Hematopoietic multipotent progenitor cell treated with erythropoietin and hydrocortisone succinate and interleukin-3 and kit ligand, for 15 days (in vitro differentiated cells): Measurements from ENCODE around the gene PLOD3.
A peak's percentile ranks its signal among the peaks of the same experiment; 100 is the strongest.
"Not testable (repeated sequence)": the region's sequence is repeated elsewhere in the genome, so short reads cannot be mapped to it uniquely, and the experiment has no call there.

ENCODE experiments used
- DNase-seq: peaks from one replicate; pipeline ENCODE4 v3.0.0-alpha.2; 2015; ENCODE audit warnings: low spot score

Gene PLOD3, protein sequence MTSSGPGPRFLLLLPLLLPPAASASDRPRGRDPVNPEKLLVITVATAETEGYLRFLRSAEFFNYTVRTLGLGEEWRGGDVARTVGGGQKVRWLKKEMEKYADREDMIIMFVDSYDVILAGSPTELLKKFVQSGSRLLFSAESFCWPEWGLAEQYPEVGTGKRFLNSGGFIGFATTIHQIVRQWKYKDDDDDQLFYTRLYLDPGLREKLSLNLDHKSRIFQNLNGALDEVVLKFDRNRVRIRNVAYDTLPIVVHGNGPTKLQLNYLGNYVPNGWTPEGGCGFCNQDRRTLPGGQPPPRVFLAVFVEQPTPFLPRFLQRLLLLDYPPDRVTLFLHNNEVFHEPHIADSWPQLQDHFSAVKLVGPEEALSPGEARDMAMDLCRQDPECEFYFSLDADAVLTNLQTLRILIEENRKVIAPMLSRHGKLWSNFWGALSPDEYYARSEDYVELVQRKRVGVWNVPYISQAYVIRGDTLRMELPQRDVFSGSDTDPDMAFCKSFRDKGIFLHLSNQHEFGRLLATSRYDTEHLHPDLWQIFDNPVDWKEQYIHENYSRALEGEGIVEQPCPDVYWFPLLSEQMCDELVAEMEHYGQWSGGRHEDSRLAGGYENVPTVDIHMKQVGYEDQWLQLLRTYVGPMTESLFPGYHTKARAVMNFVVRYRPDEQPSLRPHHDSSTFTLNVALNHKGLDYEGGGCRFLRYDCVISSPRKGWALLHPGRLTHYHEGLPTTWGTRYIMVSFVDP

DNA sequence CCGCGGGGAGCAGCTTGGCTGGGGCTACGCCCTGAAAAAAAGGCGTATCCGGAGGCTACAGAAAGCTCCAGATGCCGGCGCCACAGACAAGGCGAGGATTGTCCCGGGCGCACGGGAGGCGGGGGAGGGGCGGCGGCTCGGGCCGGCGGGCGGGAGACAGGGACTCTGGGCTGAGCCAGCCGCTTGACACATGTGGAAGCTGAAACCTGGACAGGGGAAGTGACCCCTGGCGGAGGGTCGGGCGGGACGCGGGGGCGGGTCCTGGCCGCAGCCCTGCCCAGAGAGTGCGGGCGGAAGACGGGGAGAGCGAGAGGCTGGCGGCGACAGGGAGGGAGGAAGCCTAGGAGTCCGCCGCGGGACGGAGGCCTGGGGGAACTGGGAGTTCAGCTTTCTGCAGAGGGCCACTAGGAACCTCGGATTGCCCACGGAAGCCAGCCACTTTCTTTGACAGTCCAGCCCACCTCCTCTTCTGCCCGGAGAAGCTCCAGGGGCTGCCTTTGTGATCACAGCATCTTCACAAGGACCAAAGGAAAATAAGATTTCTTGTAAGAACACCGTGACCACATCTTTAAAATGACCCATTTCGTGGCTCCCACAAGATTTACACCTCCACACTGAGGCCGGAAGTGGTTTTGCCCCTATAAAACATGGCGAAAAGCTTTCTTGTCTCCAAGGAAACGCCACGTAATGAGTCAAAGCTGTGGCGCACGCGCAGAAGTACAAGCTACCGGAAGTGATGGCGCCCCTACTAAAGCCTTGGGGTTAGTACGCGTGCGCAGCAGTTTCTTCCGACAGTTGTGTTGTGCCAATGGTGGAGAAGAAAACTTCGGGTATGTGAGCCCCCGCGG lies at the start of gene PLOD3, which contains the start of gene ZNHIT1:
PLOD3 (minus strand) TSS at position 194 of the 848 bp plus-strand sequence. CDS start 307 bp downstream, outside the sequence.
ZNHIT1 (plus strand) TSS at position 778 of the 848 bp plus-strand sequence; CDS start at position 809, 31 bp downstream.
- peak; percentile 100 for DNase-seq

GRCh38 chr7:101265622-101266516 lies 48.5 kb upstream of the PLOD3 start:
- DNase-seq, result no peak

DNA sequence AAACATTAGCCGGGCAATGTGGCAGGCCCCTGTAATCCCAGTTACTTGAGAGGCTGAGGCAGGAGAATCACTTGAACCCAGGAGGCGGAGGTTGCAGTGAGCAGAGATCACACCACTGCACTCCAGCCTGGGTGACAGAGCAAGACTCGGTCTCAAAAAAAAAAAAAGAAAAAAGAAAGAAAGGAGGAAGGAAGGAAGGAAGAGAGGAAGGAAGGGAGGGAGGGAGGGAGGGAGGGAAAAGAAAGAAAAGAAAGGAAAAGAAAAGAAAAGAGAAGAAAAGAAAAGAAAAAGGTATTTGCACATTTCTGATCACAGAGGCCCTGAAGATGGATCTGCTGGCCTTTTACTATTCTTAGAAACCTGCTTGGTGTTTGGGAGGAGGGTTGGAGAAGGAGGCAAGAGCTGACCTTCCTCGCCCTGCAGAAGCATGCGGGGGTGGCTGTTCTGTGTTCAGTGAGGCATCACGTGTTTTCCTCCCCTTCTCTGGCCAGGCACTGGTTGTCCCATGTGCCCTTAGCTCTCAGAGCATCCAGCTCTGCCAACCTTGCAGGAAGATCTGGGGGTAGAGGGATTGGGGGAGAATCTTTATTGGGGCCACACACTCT lies 46.8 kb upstream of the PLOD3 start:
- DNase-seq, result not testable (repeated sequence)

DNA sequence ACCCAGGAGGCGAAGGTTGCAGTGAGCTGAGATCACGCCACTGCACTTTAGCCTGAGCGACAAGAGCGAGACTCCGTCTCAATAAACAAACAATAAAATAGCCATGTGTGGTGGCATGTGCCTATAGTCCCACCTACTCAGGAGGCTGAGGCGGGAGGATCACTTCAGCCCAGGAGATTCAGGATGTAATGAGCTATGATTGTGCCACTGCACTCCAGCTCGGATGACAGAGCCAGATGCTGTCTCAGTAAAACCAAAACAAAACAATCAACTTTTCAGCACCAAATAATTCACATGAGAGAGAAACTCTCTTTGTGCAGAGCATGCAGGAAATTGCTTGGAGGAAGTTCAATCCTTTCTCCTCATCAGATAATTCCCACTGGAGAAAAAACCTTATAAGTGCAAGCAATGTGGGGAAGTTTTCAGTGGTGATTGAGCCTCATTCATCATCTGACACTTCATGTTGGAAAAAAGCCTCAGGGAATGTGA lies 40.9 kb upstream of the PLOD3 start:
- no peak for DNase-seq

DNA sequence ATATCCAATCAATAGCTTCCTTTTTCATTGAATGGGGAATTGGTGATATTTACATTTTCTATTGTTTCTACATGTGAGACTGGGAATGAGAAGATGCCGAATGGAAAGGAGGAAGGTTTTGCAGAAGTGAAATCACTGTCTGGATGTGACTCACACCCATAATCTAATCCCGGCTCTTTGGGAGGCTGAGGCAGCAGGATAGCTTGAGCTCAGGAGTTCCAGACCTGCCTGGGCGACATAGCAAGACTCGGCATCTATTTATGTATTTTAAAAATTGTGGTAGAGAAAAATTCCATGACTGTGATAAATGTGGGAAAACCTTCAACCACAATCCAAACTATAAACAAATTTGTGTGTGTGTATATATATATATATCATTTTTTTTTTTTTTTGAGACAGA lies 38.4 kb upstream of the PLOD3 start:
- no peak for DNase-seq

DNA sequence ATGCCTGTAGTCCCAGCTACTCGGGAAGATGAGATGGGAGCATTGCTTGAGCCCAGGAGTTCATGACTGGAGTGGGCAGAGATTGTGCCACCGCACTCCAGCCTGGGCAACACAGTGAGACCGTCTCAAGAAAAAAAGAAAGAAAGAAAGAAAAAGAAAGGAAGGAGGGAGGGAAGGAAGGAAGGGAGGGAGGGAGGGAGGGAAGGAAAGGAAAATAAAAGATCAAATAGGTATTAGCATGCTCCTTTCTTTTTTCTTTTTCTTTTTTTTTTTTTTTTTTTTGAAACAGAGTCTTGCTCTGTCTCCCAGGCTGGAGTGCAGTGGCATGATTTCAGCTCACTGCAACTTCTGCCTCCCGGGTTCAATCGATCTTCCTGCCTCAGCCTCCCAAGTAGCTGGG lies 35.8 kb upstream of the PLOD3 start:
- not testable (repeated sequence) for DNase-seq

DNA sequence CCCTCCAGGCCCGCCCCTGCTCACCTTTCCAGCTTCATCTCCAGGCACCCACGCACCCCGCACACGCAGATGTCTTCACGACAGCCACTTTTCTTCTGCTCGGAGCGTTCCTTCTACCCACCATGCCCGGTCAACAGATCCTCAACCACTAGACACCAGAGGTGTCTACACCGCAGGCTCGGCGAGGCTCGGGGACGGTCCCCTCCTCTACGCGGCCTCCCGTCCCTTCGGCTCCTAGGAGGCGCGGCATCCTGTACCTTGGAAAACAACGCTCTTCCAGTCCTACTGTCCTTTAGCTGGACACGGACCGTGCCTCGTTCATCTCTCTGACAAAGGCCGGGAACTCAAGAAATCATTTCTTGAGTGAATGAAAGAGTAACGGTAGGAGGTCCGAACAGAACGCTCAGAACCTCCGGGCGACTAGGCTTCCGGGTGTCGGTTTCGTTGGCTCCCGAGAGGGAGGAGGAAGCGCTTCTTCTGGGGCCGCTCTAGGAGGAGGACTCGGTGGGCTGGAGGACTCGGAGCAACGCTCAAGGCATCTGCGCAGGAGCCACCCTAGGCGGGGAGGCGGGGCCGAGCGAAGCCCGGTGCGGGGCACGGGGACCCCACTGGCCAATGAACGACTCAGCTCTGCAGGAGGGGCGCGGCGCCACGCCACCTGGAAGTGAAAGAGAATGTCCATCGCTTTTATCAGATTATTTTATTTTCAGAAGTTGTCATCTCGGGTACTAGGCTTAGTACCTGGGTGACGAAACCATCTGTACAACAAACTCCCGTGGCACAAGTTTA lies 34.7 kb upstream of the PLOD3 start:
- DNase-seq, result peak; percentile 95

GRCh38 chr7:101250324-101250723 lies 32.9 kb upstream of the PLOD3 start:
- DNase-seq, result no peak

GRCh38 chr7:101248276-101248675 lies 30.9 kb upstream of the PLOD3 start:
- no peak for DNase-seq

DNA sequence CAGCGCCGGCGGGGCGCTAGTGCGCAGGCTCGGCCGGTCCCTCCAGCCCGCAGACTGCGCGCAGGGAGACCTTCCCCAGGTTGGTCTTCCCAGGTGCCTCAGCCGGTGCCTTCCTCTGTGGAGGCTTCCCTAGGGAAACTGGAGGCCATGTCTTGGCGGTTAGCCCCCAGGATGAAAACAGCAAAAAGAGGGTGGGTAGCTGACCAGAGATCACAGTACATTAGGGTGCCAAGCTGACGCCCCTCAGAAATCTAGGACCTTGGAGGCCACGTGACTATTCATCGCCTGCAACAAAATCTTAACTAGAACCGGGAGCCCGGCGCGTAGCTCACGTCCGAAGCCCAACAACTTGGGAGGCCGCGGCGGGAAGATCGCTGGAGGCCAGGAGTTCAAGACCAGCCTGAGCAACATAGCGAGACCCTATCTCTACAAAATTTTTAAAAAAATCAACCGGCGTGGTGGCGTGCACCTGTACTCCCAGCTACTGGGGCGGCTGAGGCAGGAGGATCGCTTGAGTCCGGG lies 27.8 kb upstream of the PLOD3 start:
- no peak for DNase-seq

DNA sequence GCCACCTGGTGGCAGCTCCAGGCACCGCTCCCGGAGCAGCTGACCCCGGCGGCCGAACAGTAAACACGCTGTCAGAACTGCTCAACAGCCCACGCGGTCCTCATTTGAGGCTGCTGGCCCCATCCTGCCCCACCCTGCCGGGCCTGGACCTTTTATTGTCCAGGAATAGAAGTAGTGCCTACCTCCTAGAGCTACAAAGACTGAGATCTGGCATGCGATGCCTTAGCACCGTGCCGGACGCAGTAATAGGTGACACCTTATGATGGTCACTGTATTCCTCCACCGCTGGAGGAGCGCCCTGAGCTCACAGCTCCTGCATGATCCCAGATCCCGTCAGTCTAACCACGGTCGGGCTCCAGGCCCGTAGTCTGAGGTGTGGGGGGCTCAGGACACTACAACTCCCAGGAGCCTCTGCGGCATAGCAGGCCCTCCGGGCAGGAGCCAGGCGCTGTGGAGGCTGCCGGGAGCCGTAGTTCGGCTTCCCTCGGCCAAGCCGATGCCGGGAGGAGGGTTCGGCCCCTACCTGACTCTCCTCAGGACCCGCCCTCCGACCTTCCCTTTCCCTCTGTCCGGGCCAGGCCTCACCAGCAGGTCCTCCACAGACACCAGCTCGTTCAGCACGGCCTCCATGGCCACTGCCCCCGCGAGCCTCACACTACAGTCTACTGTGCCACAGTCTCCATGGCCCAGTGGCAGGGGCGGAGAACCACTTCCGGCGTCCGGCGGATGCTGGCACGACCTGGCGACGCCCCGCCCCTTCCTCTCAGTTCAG lies 27.2 kb upstream of the PLOD3 start, which contains the start of gene FIS1:
FIS1 (minus strand) TSS at position 707 of the 772 bp plus-strand sequence; CDS start at position 630, 77 bp downstream.
- DNase-seq, result peak; percentile 93

GRCh38 chr7:101243646-101244374 lies 26.4 kb upstream of the PLOD3 start:
- DNase-seq, result peak; percentile 96

GRCh38 chr7:101241443-101242349 lies 24.3 kb upstream of the PLOD3 start:
- DNase-seq, result no peak

DNA sequence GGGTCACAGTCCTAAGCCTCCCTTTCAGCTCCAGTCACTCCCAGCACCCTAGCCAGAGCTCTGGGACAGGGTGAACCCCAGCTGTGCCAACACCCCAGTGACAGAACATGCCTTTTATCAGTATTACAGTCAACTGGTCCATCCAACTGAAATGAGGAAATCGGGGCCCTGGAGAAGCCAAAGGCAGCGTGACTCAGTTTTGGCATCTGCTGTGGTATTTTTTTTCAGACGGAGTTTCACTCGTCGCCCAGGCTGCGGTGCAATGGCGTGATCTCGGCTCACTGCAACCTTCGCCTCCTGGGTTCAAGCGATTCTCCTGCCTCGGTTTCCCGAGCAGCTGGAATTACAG lies 23.6 kb upstream of the PLOD3 start:
- peak; percentile 86 for DNase-seq

DNA sequence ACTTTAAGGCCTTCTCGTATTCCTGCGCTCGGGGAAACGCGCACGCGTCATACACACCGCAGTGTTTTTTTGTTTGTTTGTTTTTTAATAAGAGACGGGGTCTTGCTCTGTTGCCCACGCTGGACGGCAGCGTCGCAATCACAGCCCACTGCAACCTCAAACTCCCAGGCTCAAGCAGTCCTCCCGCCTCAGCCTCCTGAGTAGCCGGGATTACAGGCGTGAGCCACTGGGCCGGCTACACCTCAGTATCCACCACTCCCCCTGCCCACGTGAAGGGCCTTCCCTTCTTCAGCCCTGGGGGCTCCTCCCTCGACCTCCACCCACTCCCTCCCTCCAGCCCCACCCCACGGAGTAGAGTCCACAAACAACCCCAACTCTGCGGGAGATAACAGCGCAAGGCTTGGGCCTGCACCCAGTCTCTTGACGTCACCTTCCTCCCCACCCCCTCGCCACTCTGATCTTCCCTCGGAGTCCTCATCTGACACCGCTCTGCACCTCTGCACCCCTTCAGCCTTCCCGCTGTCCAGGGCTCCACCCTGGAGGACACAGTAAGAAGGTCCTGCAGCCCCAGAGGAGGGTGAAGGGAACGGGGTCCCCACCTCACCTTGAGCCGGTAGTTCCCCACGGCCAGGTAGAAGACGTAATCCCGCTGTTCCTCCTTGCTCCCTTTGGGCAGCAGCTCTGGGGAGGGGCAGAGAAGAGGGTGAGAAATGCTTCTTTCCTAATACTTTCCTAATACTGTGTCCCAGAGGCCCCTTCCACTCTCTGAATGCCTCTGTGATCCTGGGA lies 23.0 kb upstream of the PLOD3 start:
- DNase-seq, result peak; percentile 93

GRCh38 chr7:101239951-101240220 lies 22.5 kb upstream of the PLOD3 start:
- no peak for DNase-seq
